ENCODE results near the gene C12orf76.

C12orf76 gene

GRCh38 chr12:110006115-110006514 is 42.2 kb downstream of the C12orf76 start:
- TF ChIP-seq CTCF (IDR thresholded peaks at IDR 0.05; ENCODE audit: low read depth, low read length, missing control alignments): no peak
- no peak overlapping the region for H3K4me3 ChIP-seq (replicated peaks; ENCODE audit: low read depth, low read length)
- no peak for DNase-seq (ENCODE audit: extremely low read depth, low read depth)

- TF ChIP-seq CTCF (IDR thresholded peaks at IDR 0.05; ENCODE audit: low read depth, low read length, missing control alignments): no peak
- H3K4me3 ChIP-seq (replicated peaks; ENCODE audit: low read depth, low read length): no peak overlapping the region
- no peak for DNase-seq (ENCODE audit: extremely low read depth, low read depth)
These were observed 42.9 kb downstream of the C12orf76 start for GRCh38 chr12:110005319-110005973.

- no peak for TF ChIP-seq CTCF (IDR thresholded peaks at IDR 0.05; ENCODE audit: low read depth, low read length, missing control alignments)
- no peak for DNase-seq (ENCODE audit: extremely low read depth, low read depth)
- H3K4me3 ChIP-seq (replicated peaks; ENCODE audit: low read depth, low read length): no peak overlapping the region
These were observed 43.7 kb downstream of the C12orf76 start for GRCh38 chr12:110004598-110004997.

- H3K4me3 ChIP-seq (replicated peaks; ENCODE audit: low read depth, low read length): no peak overlapping the region
- TF ChIP-seq CTCF (IDR thresholded peaks at IDR 0.05; ENCODE audit: low read depth, low read length, missing control alignments): no peak
- peak; percentile 20 for DNase-seq (ENCODE audit: extremely low read depth, low read depth)
These were observed 45.4 kb downstream of the C12orf76 start for GRCh38 chr12:110002676-110003515.

- no peak for TF ChIP-seq CTCF (IDR thresholded peaks at IDR 0.05; ENCODE audit: low read depth, low read length, missing control alignments)
- peak; percentile 19 for DNase-seq (ENCODE audit: extremely low read depth, low read depth)
- H3K4me3 ChIP-seq (replicated peaks; ENCODE audit: low read depth, low read length): peak overlapping the region; percentile 82
These were observed 46.7 kb downstream of the C12orf76 start for GRCh38 chr12:110001596-110001995.

GRCh38 chr12:109999983-110000505 is 48.3 kb downstream of the C12orf76 start:
- DNase-seq (ENCODE audit: extremely low read depth, low read depth): no peak
- peak overlapping the region; percentile 82 for H3K4me3 ChIP-seq (replicated peaks; ENCODE audit: low read depth, low read length)
- no peak for TF ChIP-seq CTCF (IDR thresholded peaks at IDR 0.05; ENCODE audit: low read depth, low read length, missing control alignments)

Measured in HFF-Myc (cell line).